HG03457 (cell line): ENCODE data around the gene ZNF442.
"Not testable (repeated sequence)": the region's sequence is repeated elsewhere in the genome, so short reads cannot be mapped to it uniquely, and the experiment has no call there.

Source experiments
- ATAC-seq: cut with Tn5 transposase; IDR thresholded peaks from one replicate; pipeline ENCODE4 v1.9.1; 2021; ENCODE audit warnings: moderate number of reproducible peaks; ENCODE audit not compliant: unreplicated experiment

The ZNF442 gene

DNA sequence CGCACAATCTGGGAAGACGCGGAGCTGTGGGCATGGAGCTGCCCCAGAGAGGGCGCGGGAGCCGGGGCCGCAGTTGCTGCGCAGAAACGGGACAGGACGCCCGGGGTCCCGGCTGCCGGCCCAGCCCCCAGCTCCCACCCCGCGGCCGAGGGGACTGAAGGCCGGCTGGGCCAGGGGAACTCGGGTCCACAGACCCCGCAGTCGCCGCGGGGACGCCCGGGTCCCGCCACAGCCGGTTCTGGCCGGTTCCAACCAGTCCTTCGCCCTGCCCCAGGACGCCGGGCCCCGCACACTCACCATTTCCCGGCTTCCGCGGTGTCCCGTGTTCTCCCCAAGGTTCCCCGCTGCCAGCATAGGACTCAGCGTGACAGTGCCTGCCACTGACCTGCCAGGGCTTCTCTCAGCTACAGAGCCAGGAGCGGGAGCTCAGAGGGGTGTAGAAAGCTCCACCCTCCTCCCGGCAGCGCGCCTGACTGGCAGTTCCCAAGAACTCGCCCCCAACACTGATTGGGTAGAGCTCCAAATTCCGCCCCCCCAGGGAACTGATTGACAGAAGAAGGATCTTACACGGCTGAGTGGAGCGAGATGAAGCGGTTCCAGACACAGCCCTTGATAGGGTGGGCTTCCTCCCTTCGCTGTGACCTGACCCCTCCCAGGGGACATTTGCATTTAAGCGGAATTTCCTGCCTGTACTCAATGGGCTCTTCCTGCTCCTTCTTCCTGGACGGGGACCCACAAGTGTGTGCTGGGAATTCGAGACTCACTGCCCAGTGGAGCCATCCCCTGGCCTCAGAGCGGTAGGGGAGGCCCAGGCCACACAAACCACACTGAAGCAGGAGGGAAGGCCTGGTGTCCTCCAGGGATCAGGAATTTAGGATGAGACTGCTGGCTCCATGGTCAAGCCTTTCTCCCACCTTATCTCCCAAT is at the start of gene ZNF442:
ZNF442 (minus strand) TSS at position 448 of the 927 bp plus-strand sequence. CDS start 2,052 bp downstream, outside the sequence.
- ATAC-seq, result peak; percentile 84

DNA sequence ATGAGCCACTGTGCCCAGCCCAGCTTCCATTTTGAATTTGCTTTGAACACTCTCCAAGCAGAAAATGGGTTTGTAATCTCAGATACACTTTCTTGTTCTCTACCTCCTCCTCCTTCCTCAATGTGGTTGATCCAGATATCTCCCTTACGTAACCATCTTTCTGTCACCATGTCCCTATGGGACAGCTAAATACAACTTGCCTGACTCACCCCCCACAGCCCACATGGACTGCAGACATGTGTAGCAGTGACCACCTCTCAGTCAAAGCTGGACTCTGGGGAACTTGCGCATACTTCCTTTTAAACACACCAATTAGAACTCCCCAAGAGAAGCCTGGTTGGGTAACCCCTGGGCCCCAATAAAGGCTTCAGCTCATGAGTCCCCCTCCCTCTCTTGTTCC is 46.4 kb upstream of the ZNF442 start:
- no peak for ATAC-seq

DNA sequence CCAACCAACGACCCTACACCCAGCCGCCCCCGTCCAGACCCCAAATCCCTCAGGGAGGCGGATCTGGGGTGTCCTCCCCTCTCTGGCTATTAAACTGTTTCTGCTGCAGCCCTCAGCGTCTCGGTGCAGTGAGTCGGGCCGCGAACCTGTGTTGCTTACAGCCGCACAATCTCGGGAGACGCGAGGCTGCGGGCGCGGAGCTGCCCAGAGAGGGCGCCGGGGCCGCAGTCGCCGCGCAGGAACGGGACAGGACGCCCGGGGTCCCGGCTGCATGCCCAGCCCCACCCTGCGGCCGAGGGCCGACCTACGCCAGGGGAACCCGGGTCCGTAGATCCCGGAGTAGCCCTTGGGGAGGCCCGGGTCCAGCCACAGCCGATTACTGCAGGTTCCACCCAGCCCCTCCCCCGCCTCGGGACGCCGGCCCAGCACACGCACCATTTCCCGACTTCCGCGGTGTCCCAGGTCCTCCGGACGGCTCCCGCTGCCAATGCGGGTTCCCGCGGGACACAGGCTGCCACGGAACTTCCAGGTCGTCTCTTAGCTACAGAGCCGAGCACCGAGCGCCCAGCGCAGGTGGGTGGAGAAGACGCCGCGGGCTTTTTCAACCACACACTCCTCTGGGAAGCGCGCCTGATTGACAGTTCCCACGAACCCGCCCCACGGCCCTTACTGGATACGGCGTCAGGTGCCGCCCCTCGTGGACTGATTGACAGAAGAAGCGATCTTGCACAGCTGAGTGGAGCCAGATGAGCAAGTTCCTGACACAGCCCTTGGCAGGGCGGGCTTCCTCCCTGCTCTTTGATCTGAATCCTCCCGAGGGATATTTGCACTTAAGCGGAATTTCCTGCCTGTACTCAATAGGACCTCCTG is 35.4 kb upstream of the ZNF442 start, which contains the start of gene ZNF799:
ZNF799 (minus strand) TSS at position 639 of the 870 bp plus-strand sequence; CDS start at position 438, 201 bp downstream.
- ATAC-seq, result peak; percentile 63

DNA sequence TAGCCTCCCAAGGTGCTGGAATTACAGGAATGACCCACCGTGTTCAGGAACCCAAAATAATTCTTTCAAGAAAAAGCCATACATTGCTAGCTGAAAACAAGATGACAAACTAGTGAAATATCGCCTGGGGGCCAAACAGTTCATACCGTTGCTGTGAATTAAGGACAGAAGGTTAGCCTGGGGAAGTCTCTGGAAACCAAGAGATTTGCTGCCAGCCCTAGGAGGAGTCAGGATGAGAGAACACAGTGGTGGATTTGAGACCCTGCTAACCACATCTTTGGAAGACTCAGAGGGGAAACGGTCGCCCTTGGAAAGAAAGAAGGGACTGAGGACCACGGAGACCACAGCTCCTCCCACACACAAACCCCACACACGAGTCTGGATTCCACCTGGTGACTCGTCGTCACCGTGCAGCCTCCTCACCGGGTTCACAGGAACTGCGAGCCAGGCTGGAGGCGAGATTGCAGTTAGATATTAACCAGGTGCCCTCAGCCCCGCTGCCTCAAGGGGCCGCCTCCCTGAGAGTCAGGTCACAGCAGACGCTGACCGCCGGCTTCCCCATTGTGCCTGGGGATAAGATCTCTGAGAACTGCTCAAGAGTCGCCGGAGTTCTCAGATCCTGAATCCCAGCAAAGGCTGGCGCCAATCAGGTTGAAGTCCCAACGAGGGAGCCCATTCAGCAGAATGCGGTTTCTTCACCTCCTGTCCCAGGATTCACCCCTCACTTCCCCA is 34.6 kb upstream of the ZNF442 start:
- peak; percentile 27 for ATAC-seq

DNA sequence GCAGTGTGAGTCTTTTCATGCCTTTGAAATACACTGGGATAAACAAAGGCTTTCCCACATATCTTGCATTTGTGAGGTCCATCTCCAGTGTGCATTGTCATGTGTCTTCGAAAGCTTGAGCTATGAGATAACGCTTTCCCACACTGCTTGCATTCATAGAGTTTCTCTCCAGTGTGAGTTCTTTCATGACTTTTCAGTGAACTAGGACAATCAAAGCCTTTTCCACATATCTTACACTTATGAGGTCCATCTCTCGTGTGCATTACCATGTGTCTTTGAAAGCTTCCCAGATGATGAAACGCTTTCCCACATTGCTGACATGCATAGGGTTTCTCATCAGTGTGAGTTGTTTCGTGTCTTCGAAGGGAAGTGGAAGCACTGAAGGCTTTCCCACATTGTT is 25.7 kb upstream of the ZNF442 start:
- not testable (repeated sequence) for ATAC-seq

DNA sequence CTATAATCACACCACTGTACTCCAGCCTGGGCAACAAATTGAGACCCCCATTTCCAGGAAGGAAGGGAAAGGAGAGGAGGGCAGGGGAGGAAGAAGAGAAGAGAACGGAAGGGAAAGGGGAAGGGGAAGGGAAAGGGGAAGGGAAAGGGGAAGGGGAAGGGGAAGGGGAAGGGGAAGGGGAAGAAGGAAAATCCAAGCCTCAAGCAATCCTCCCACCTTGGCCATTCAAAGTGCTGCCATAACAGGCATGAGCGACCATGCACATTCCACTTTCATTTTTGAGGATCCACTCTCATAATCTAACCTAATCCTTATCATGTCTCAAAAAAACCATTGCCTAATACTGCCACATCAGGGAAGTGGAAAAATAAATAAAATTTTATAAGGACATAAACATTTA is 20.9 kb upstream of the ZNF442 start:
- not testable (repeated sequence) for ATAC-seq

DNA sequence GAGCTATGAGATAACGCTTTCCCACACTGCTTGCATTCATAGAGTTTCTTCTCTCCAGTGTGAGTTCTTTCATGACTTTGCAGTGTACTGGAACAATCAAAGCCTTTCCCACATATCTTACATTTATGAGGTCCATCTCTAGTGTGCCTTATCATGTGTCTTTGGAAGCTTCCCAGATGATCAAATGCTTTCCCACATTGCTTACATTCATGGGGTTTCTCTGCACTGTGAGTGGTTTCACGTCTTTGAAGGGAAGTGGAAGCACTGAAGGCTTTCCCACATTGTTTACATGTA is 14.9 kb upstream of the ZNF442 start:
- no peak for ATAC-seq

DNA sequence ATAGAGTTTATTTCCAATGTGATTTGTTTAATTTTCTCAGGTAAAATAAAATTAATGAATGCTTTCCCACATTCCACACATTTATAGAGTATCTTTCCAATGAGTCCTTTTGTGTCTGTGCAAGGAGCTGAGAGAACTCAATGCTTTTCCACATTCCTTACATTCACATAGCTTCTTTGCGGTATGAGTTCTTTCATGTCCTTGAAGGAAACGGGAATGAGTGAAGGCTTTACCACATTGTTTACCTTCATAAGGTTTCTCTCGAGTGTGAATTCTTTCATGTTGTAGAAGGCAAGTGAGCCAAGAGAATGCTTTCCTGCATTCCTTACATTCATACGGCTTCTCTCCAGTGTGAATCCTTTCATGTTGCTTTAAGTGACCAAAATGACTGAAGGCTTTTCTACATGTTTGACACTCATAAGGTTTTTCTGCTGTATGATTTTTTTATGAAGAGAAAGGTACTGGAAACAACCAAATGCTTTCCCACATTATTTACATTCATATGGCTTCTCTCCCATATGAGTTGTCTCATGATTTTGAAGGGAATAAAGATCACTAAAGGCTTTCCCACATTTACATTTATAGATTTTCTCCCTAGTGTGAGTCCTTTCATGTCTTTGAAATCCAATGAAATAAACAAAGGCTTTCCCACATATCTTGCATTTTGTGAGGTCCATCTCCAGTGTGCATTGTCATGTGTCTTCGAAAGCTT is 14.4 kb upstream of the ZNF442 start:
- no peak for ATAC-seq

DNA sequence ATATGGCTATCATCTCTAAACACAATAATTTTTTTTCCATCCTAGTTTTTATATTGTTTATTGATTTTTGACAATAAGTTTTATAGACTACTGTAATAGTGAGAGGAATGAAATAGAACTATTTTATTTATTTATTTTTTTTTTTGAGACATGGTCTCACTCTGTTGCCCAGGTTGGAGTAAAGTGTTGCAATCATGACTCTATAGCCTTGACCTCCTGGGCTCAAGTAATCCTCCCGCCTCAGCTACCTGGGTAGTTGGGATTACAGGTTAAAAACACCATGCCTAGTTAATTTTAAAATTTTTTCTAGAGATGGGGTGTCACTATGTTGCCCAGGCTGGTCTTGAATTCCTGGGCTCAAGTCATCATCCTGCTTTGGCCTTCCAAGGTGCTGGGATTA is 8.5 kb upstream of the ZNF442 start:
- no peak for ATAC-seq

DNA sequence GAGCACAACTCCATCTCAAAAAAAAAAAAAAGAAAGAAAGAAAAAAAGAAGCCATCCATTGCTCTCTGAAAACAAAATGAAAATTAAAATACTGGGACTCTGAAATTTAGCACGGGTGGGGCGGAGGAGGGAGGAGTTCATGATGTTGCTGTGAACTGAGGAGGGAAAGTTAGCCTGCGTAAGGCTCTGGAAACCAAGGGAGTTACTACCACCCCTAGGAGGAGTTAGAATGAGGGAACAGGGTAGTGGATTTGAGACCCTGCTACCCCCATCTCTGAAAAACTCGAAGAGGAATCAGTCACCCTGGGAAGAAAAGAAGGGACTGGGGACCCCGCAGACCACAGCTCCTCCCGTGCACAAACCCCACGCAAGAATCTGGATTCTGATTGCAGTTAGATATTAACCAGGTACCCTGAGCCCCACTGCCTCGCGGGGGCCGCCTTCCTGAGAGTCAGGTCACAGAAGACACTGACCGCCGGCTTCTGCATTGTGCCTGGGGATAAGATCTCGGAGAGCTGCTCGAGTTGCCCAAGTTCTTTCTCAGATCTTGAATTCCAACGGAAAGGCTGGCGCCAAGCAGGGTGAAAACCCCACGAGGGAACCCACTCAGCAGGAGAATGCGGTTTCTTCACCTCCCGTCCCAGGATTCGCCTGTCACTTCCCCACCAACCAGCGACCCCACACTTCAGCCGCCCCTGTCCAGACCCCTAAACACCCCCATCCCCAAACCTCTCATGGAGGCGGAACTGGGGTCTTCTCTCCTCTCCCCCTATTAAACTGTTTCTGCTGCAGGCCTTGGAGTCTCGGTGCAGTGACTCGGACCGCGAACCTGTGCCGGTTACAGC is 870 bp downstream of the ZNF442 start:
- no peak for ATAC-seq

DNA sequence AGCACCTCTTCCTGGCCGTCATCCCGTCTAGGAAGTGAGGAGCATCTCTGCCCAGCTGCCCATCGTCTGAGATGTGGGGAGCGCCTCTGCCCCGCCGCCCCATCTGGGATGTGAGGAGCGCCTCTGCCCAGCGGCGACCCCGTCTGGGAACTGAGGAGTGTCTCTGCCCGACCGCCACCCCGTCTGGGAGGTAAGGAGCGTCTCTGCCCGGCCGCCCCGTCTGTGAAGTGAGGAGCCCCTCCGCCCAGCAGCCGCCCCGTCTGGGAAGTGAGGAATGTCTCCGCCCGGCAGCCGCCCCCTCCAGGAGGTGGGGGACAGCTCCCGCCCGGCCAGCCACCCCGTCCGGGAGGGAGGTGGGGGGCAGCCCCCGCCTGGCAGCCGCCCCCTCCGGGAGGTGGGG is 3.2 kb downstream of the ZNF442 start:
- not testable (repeated sequence) for ATAC-seq

DNA sequence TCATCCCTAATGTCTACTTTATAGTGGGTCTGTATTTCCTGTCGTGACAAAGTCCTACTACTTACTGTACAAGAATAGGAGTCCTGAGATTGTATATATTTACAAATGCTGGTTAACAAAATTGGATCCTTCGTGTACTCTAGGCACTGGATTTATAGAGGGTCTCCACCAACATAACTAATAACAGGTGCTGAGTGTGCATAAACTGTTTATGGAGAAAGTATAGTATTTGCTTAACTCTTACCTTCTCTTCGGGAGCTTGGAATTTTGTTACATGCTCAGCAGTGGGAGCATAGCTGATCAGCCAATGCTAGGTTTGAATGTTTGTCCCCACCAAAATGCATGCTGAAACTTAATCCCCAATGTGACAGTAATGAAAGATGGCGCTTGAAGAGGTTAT is 12.1 kb downstream of the ZNF442 start:
- ATAC-seq, result no peak

DNA sequence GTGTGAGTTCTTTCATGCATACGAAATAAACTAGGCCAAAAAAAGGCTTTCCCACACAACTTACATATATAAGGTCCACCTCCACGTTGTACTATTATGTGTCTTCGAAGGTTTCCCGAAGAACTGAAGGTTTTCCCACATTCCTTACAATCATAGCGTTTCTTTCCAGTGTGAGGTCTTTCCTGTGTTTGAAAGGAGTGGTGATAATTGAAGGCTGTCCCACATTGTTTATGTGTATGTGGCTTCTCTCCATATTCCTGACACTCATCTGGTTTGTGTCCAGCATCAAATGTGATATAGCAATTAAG is 14.6 kb downstream of the ZNF442 start:
- ATAC-seq, result no peak

DNA sequence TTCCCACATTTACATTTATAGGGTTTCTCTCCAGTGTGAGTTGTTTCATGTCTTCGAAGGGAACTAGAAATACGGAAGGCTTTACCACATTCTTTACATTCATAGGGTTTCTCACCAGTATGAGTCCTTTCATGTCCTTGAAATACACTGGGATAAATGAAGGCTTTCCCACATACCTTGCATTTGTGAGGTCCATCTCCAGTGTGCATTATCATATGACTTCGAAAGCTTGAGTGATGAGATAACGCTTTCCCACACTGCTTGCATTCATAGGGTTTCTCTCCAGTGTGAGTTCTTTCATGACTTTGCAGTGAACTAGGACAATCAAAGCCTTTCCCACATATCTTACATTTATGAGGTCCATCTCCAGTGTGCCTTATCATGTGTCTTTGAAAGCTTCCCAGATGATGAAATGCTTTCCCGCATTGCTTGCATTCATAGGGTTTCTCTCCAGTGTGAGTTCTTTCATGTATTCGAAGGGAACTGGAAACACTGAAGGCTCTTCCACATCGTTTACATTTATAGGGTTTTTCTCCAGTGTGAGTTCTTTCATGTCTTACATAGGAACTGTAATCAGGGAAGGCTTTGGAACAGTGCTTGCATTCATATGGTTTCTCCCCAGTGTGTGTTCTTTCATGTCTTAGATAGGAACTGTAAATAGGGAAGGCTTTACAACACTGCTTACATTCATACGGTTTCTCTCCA is 15.1 kb downstream of the ZNF442 start:
- ATAC-seq, result no peak

DNA sequence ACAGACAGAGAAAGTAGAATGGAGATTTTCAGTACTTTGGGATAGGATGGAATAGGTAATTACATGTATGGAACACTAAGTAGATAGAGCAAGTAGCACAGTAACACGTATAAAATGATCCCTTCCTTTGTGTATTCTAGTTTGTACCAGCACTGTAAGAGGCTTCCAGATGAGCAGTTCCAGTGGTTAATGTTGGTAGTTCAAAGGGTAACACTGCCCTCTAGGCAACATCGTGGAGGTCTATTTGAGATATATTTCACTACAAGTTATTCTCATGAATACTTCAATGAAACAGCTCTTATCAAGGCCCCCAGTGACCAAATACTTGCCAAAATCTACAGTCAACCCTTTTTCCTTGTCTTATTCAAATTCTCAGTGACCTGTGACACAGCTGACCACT is 18.6 kb downstream of the ZNF442 start:
- ATAC-seq, result no peak

DNA sequence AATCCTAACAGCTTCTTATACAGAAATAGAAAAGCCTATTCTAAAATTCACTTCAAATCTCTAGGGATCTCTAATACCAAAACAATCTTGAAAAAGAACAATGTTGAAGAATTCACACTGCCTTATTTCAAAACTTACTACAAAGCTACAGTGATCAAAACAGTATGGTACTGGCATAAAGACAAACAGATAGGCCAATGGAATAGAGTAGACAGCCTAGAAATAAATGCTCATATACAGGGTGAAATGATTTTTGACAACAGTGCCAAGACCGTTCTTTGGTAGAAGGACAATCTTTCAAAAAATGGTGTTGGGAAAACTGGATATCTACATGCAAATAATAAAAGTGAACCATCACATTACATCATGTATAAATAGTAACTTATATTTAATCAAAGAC is 20.3 kb downstream of the ZNF442 start:
- no peak for ATAC-seq

DNA sequence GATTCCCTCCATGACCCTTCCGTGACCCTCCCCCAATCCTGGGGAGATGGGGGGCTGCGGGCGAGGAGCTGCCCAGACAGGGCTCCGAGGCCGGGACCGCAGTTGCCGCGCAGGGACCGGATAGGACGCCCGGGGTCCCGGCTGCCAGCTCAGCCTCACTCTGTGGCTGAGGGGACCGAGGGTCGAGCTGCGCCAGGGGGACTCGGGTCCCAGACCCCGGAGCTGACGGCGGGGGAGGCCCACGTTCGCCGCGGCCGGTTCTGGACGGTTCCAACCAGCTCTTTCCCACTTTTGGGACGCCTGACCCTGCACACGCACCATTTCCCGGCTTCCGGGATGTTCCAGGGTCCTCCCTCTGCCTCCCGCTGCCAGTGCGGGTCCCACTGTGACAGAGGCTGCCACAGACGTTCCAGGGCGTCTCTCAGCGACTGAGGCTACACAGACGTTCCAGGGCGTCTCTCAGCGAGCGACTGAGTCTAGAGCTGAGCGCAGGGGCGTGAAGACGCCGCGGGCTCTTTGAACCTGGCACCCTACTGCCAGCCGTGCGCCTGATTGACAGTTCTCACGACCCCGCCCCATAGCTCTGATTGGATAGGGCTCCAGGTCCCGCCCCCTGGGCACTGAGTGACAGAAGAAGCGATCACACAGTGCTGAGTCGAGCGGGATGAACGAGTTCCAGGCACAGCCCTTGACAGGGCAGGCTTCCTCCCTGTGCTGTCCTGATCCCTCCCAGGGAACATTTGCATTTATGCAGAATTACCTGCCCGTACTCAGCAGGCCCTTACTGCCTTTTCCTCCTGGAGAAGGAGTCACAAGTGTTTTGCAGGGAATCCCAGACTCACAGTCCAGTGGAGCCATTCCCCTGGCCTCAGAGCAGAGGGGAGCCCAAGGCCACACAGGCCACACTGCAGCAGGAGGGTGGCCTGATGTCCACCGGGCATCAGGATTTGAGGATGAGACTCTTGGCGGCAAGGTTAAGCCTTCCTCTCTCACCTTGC is 32.0 kb downstream of the ZNF442 start, which contains the start of gene ZNF563:
ZNF563 (minus strand) TSS at position 472 of the 998 bp plus-strand sequence; CDS start at position 321, 151 bp downstream.
- ATAC-seq, result peak; percentile 85
